CD4-positive, alpha-beta T cell treated with Interleukin-6 for 4 hours (primary cell): ENCODE data around the gene PREX1.
"Not testable (repeated sequence)": the region's sequence is repeated elsewhere in the genome, so short reads cannot be mapped to it uniquely, and the experiment has no call there.

Source experiments
- DNase-seq: peaks from one replicate; pipeline ENCODE4 v3.0.0-alpha.2; 2020; ENCODE audit warnings: mixed read lengths

PREX1 gene

GRCh38 chr20:48789781-48790472 lies 37.9 kb downstream of the PREX1 start:
- DNase-seq, result no peak

DNA sequence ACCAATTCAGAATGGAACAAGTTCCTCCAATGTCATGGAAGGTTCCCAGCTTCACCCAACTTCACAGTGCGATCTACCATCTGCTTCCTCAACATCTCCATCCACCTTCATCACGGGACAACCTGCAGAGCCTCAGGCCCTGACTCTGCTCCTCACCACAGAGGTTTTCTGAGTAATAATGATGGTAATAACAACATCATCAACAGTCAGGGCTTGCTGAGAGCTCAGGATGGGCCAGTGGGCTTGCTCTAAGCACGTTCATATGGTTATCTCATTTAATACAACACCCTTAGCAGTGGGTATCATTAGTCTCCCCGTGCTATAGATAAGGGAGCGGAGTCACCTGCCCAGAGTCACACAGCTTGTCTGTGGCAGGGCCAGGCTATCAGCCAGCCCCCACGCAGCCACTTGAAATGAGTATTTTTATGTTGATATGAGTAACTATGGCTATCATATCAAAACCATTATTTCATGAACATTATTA lies 38.6 kb downstream of the PREX1 start:
- peak; percentile 15 for DNase-seq

GRCh38 chr20:48788486-48789072 lies 39.2 kb downstream of the PREX1 start:
- DNase-seq, result no peak

DNA sequence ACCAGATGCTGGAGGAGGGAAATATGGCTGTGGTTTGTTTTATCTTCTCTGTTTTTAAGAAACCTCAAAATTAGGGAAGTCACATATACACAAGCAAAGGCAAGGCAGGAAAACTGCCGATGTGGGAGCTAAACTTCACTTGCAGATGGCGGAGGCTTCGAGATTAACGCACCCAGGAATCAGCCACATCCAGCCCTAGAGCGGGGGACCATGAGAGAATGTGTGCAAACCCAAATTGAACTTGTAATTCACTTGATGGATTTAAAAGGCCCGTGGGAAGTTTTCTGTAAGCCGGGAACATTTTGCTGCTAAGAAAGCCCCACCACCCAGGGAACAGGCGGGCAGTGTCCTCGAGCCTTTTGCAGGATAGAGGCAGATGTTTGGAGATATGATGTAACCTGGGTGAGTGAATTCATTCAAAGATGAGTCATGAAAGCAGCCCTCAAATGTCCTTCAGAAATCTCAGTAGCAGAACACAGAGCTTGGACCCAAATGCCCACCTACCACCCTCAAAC lies 39.9 kb downstream of the PREX1 start:
- DNase-seq, result no peak

- no peak for DNase-seq
Measured at GRCh38 chr20:48786951-48787705, 40.7 kb downstream of the PREX1 start.

DNA sequence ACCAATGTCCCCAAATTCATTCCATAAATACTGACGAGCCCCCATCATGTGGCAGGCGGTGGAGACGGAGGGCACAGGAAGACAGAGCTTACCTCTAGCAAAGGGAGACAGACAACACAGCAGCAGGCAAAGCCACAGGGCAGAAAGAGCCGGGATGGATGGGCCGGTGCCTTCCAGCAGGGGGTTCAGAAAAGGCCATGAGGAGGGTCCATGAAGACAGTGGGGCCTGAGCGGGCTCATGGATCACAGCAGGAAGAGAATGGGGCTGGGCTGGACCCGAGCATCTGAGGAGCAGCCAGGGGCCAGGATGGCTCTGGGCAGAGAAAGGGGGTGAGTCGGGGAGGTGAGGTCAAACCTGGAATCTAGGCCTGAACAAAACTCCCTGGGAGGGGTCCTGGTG lies 42.0 kb downstream of the PREX1 start:
- no peak for DNase-seq

- no peak for DNase-seq
Measured at GRCh38 chr20:48785256-48785655, 42.5 kb downstream of the PREX1 start.

DNA sequence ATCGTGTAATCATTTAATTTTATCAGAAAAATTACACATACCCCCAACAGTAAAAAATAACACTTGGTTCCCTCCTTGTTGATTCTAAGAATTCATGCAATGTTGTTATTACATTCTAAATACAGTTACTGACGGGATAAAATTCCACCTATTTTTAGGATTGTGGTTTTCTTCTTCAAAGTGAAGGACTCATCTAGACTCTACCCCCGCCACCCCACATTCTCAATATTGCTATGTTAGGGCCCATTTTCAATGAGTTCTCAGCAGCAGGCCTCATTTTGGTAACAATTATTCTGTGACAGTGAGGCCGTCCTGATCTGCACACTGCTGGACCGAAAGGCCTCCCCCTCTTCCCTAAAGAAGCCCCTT lies 43.5 kb downstream of the PREX1 start:
- DNase-seq, result no peak

GRCh38 chr20:48783533-48784272 lies 44.1 kb downstream of the PREX1 start:
- no peak for DNase-seq

- no peak for DNase-seq
Measured at GRCh38 chr20:48782901-48783308, 44.9 kb downstream of the PREX1 start.

DNA sequence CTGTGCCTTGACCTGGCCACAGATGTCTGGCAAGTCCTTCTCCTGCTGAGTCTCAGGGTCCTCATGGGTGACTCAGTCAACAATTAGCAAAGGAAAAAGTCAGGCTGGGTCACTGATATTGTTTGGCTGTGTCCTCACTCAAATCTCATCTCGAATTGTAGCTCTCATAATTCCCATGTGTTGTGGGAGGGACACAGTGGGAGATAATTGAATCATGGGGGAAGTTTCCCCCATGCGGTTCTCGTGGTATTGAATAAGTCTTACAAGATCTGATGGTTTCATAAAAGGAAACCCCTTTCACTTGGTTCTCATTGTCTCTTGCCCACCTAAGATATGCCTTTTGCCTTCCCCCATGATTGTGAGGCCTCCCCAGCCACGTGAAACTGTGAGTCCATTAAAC lies 45.7 kb downstream of the PREX1 start:
- no peak for DNase-seq

DNA sequence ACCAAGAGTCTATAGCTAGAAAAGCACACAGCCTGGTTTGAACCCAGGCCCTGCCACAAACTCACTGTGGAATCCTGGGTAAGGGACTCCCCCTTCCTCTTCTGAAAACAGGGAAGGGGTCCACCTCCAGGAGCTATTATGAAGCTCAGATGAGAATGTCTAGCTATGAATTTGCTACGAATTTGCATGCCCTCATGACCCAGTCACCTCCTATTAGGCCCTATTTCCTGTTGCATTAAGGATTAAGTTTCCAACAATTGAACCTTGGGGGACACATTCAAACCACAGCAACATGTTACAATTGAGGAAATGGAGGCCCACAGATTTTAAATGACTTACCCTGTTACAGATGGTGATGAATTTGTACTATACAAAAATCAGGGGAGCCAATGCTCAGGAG lies 46.2 kb downstream of the PREX1 start:
- no peak for DNase-seq

GRCh38 chr20:48779435-48779834 lies 48.4 kb downstream of the PREX1 start:
- no peak for DNase-seq

GRCh38 chr20:48777821-48778220 lies 50.0 kb downstream of the PREX1 start:
- no peak for DNase-seq

GRCh38 chr20:48777005-48777404 lies 50.8 kb downstream of the PREX1 start:
- no peak for DNase-seq

DNA sequence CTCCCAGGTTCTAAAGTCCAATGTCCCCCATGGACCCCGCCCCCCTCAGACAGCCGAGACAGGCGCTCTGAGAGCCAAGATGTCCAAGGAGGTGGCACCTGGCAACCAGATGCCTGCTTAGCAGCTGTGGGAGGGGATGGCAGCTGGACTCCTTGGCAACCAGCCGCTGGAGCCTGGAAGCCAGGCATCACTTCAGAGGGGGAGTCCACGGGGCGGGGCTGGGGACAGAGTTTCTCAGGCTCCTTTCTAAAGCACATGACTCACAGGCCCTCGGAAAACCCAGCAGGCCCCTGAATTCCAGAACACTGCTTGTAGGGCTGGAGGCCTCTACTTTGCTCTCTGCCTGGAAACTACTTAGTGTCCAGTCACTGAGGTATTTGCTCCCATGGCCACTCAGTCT lies 51.5 kb downstream of the PREX1 start:
- no peak for DNase-seq

GRCh38 chr20:48775545-48775944 lies 52.3 kb downstream of the PREX1 start:
- DNase-seq, result not testable (repeated sequence)

DNA sequence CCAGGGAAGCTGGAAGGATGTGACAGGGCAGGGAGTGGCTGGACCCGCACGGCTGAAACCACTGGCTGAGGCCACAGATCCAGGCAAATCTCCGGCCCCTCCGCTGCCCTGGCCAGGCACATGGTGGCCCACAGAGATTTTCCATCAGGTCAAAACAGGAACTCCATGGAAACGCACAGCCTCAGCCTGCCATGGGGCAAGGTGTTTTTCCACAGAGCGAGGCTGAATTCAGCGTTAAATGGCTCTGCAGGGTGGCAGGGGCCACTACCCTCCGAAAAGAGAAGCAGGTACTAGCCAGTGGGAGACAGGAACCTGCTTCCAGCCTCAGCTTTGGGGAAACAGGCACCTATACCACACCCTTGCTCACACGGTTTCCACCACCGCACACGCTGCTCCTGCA lies 53.1 kb downstream of the PREX1 start:
- no peak for DNase-seq

- no peak for DNase-seq
Measured at GRCh38 chr20:48773837-48774418, 53.9 kb downstream of the PREX1 start.

DNA sequence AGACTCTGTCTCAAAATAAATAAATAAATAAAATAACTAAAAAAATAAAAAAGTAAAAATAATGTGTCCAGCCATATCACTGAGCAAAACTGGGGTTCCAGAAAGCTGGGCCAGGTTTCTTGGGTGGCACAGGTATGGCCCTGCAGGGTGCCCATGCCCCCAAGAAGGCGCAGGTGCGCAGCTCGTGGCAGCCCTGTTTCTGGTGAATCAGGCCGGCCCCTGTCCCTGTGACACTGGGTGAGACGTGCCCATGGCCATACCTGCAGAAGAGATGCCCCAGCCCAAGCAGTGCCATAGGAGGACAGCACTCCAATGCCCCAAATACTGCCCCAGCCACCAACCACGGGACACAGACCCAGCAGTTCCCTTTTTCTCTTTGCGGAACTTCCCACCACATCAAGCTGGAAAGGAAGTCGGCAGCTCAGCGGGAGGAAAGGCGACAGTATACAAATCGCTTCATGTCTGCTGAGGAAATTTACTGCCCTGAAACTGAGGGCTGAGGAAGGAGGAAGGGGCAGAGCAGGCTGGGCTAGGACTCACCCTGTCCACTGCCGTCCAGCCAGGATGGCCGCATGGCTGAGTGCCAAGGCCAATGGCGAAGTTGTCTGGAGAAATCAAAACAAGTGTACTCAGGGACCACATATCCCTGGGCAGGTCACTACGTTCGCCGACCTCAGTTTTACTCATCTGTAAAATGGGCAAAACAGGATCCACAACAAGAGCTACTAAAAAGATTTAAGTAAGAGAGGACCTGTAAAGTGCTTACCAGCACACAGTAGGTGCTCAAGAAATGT lies 55.4 kb downstream of the PREX1 start:
- DNase-seq, result no peak

DNA sequence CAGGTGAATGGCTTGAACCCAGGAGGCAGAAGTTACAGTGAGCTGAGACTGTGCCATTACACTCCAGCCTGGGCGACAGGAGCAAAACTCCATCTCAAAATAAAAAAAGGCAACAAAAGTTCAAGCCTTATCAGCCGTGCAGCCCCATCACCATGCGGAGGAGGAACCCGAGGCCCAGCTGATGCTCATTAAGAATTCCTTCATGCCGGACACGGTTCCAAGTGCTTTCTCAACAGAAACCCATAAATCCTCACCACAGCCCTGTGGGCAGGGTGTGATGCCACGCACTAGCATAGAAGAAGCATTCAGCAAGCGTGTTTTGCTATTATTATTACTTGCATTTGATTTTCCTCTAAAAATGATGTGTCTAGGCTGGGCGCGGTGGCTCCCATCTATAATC lies 56.3 kb downstream of the PREX1 start:
- no peak for DNase-seq
